H1 (cell line): ENCODE results near the gene DCBLD1. TPM values are rescaled to one million over a fixed set of nuclear protein-coding genes. Genes with fewer than 3 reads are reported as not detected.

Experiments used
- CTCF ChIA-PET: fragments of 300-600 bp; sonication (Branson Sonifier 250); formaldehyde crosslinking; loops from one replicate; lab custom pipeline; 2021; ENCODE audit not compliant: partially characterized antibody; lab: Charles Lee
- POLR2A ChIA-PET: fragments of 300-600 bp; sonication (Branson Sonifier 250); formaldehyde crosslinking; loops from one replicate; lab custom pipeline; 2021; ENCODE audit warnings: inconsistent platforms; ENCODE audit not compliant: partially characterized antibody; lab: Charles Lee
- DNase-seq, 2 experiments: peaks; one replicate each; pipeline versions ENCODE4 v3.0.0 to v3.0.0-alpha.2; 2010 to 2022; ENCODE audit warnings: low spot score in 2 of 2, low read depth in 1 of 2, mixed read lengths in 1 of 2
- FAIRE-seq: peaks from 2 replicates; lab custom pipeline; 2011; peaks lifted over from hg19 to GRCh38; lab: Jason Lieb, UNC
- H2AFZ ChIP-seq: 2 replicates; pipeline ENCODE4 v1.8.1; 2012; ENCODE audit warnings: low read length, inconsistent platforms
- H2AK5ac ChIP-seq: 2 replicates; pipeline ENCODE4 v1.6.1; 2013; ENCODE audit warnings: low read depth, low read length
- H2BK120ac ChIP-seq: replicated peaks from 2 replicates; pipeline ENCODE3; 2013; ENCODE audit warnings: low read depth, low read length, inconsistent platforms
- H2BK12ac ChIP-seq: 2 replicates; pipeline ENCODE4 v1.6.1; 2013; ENCODE audit warnings: low read depth, low read length
- H2BK15ac ChIP-seq: 2 replicates; pipeline ENCODE4 v1.6.1; 2013; ENCODE audit warnings: low read length
- H2BK20ac ChIP-seq: 2 replicates; pipeline ENCODE4 v1.6.1; 2013; ENCODE audit warnings: low read length
- H2BK5ac ChIP-seq: 2 replicates; pipeline ENCODE4 v1.6.1; 2013; ENCODE audit warnings: low read depth, low read length
- H3K14ac ChIP-seq: 2 replicates; pipeline ENCODE4 v1.6.1; 2013; ENCODE audit warnings: inconsistent platforms; ENCODE audit not compliant: insufficient read length
- H3K18ac ChIP-seq: 2 replicates; pipeline ENCODE4 v1.6.1; 2013; ENCODE audit warnings: low read length; ENCODE audit errors: extremely low read depth
- H3K23ac ChIP-seq: 2 replicates; pipeline ENCODE4 v1.6.1; 2013; ENCODE audit warnings: inconsistent platforms; ENCODE audit not compliant: insufficient read length
- H3K23me2 ChIP-seq: 2 replicates; pipeline ENCODE4 v1.6.1; 2013; ENCODE audit warnings: low read depth, low read length
- H3K27ac ChIP-seq: 2 replicates; pipeline ENCODE4 v1.6.1; 2011; ENCODE audit warnings: low read depth, low read length, inconsistent platforms
- H3K27me3 ChIP-seq, 4 experiments: replicated peaks in 1 of 4; 1 replicate in 1 of 4; 2 replicates in 3 of 4; pipeline versions ENCODE4 v1.6.1 to v1.8.1; 2011 to 2013; ENCODE audit warnings: low read length in 3 of 4, mild to moderate bottlenecking in 3 of 4, inconsistent platforms in 2 of 4, mixed read lengths in 2 of 4, moderate library complexity in 1 of 4; ENCODE audit not compliant: control insufficient read depth in 3 of 4, insufficient read depth in 3 of 4; ENCODE audit errors: extremely low read depth in 1 of 4
- H3K36me3 ChIP-seq, 4 experiments: 2 replicates each; pipeline versions ENCODE4 v1.6.1 to v1.8.1; 2011 to 2013; ENCODE audit warnings: mild to moderate bottlenecking in 4 of 4, low read length in 3 of 4, moderate library complexity in 2 of 4, control low read depth in 1 of 4, inconsistent platforms in 1 of 4; ENCODE audit not compliant: insufficient read depth in 4 of 4, control insufficient read depth in 2 of 4
- H3K4ac ChIP-seq: replicated peaks from 2 replicates; pipeline ENCODE3; 2013; ENCODE audit warnings: low read length, low read depth, mixed read lengths, inconsistent platforms; ENCODE audit not compliant: insufficient read length
- H3K4me1 ChIP-seq, 4 experiments: replicated peaks in 1 of 4; 1 replicate in 1 of 4; 2 replicates in 3 of 4; pipeline versions ENCODE4 v1.6.1 to v1.8.1; 2011 to 2013; ENCODE audit warnings: low read length in 3 of 4, inconsistent platforms in 2 of 4, mixed read lengths in 1 of 4; ENCODE audit not compliant: insufficient read depth in 4 of 4, control insufficient read depth in 3 of 4
- H3K4me2 ChIP-seq, 2 experiments: 2 replicates each; pipeline versions ENCODE4 v1.6.1 to v1.8.1; 2011 to 2013; ENCODE audit warnings: low read depth in 2 of 2, low read length in 2 of 2, control low read depth in 1 of 2, inconsistent platforms in 1 of 2, mild to moderate bottlenecking in 1 of 2; ENCODE audit not compliant: insufficient read depth in 1 of 2
- H3K4me3 ChIP-seq, 4 experiments: fragments of 200-600, 300-600 bp in 1 of 4; sonication (generic), shearing (Covaris generic), sonication (Bioruptor Twin) in 1 of 4; 2 replicates each; pipeline versions ENCODE4 v1.5.1 to v1.8.1; 2011 to 2016; ENCODE audit warnings: low read length in 4 of 4, low read depth in 3 of 4, control low read depth in 2 of 4, inconsistent platforms in 2 of 4, mild to moderate bottlenecking in 2 of 4, mixed read lengths in 1 of 4, moderate library complexity in 1 of 4; ENCODE audit not compliant: insufficient read depth in 2 of 4; ENCODE audit errors: extremely low read depth in 1 of 4
- H3K56ac ChIP-seq: replicated peaks from 2 replicates; pipeline ENCODE3; 2013; ENCODE audit warnings: low read depth, mild to moderate bottlenecking, mixed read lengths, low read length, inconsistent platforms; ENCODE audit not compliant: insufficient read length
- H3K79me1 ChIP-seq: 2 replicates; pipeline ENCODE4 v1.6.1; 2013; ENCODE audit warnings: low read depth, low read length, control low read depth
- H3K79me2 ChIP-seq, 2 experiments: 2 replicates each; pipeline versions ENCODE4 v1.6.1 to v1.8.1; 2012 to 2013; ENCODE audit warnings: low read length in 2 of 2, mild to moderate bottlenecking in 2 of 2, inconsistent platforms in 1 of 2; ENCODE audit not compliant: insufficient read depth in 2 of 2, control insufficient read depth in 1 of 2
- H3K9ac ChIP-seq, 4 experiments: replicated peaks in 1 of 4; 1 replicate in 1 of 4; 2 replicates in 3 of 4; pipeline versions ENCODE4 v1.6.1 to v1.8.1; 2011 to 2013; ENCODE audit warnings: low read depth in 3 of 4, low read length in 3 of 4, control low read depth in 2 of 4, mild to moderate bottlenecking in 2 of 4, moderate library complexity in 2 of 4, inconsistent platforms in 1 of 4; ENCODE audit errors: extremely low read depth in 1 of 4
- H3K9me3 ChIP-seq, 2 experiments: 2 replicates each; pipeline versions ENCODE4 v1.6.1 to v1.8.1; 2012 to 2013; ENCODE audit warnings: mild to moderate bottlenecking in 2 of 2, moderate library complexity in 2 of 2, control low read depth in 1 of 2, inconsistent platforms in 1 of 2, low read depth in 1 of 2, low read length in 1 of 2, mixed read lengths in 1 of 2; ENCODE audit not compliant: insufficient read depth in 2 of 2
- H4K20me1 ChIP-seq, 2 experiments: replicated peaks in 1 of 2; 2 replicates each; pipeline versions ENCODE3 to v1.8.1; 2011 to 2013; ENCODE audit warnings: inconsistent platforms in 2 of 2, low read length in 2 of 2, mild to moderate bottlenecking in 1 of 2; ENCODE audit not compliant: insufficient read depth in 2 of 2, control insufficient read depth in 1 of 2
- H4K5ac ChIP-seq: 2 replicates; pipeline ENCODE4 v1.6.1; 2013; ENCODE audit warnings: low read length, low read depth, mixed read lengths, inconsistent platforms; ENCODE audit not compliant: insufficient read length
- H4K8ac ChIP-seq: 2 replicates; pipeline ENCODE4 v1.8.0; 2013; ENCODE audit warnings: mild to moderate bottlenecking, moderate library complexity, low read length, inconsistent platforms; ENCODE audit not compliant: insufficient read depth; ENCODE audit errors: extremely low read depth
- H4K91ac ChIP-seq: replicated peaks from 2 replicates; pipeline ENCODE3; 2013; ENCODE audit warnings: low read length, mixed read lengths, inconsistent platforms; ENCODE audit not compliant: insufficient read length
- CBX8 ChIP-seq: fragments of 300-800, 300-1000 bp; sonication (generic); IDR thresholded peaks from 2 replicates; pipeline ENCODE4 v1.7.1; 2016; ENCODE audit warnings: low read depth, low read length, borderline replicate concordance
- CEBPB ChIP-seq: IDR thresholded peaks from 2 replicates; pipeline ENCODE4 v1.6.1; 2012; ENCODE audit warnings: low read depth, low read length
- KDM5A ChIP-seq: fragments of 200-600 bp; IDR thresholded peaks from 2 replicates; pipeline ENCODE4 v1.7.1; 2012; ENCODE audit warnings: mild to moderate bottlenecking, low read length, inconsistent platforms, mixed read lengths
- NANOG ChIP-seq: IDR thresholded peaks from 2 replicates; pipeline ENCODE4 v1.6.1; 2011; ENCODE audit warnings: low read length, low read depth, mild to moderate bottlenecking, inconsistent platforms; ENCODE audit not compliant: insufficient read depth, poor library complexity, severe bottlenecking
- TBP ChIP-seq: IDR thresholded peaks from 2 replicates; pipeline ENCODE4 v1.6.1; 2011; ENCODE audit warnings: low read depth, low read length, improper control_type of control experiment
- WGBS, 2 experiments: shearing (Covaris generic) in 1 of 2; methylation state at CpG; one replicate each; pipeline versions ENCODE4 v1.1.6 to v1.1.7; 2013 to 2015; ENCODE audit warnings: low lambda C conversion rate in 2 of 2, mixed read lengths in 2 of 2, inconsistent platforms in 1 of 2, low coverage in 1 of 2, missing lambda C conversion rate in 1 of 2; ENCODE audit not compliant: insufficient replicate concordance in 2 of 2, insufficient coverage in 1 of 2, insufficient read length in 1 of 2; ENCODE audit errors: extremely low coverage in 1 of 2, missing lambda C conversion rate in 1 of 2; 5-methylcytosine and 5-hydroxymethylcytosine counted together
- polyA plus RNA-seq, 7 experiments: library from polyadenylated mRNA; depleted of rRNA in 3 of 7; stranded (reverse) in 5 of 7; unstranded in 2 of 7; fragments of >200 nt in 5 of 7; fragments of 200-250 nt in 2 of 7; gene quantifications; 1 replicate in 5 of 7; 2 replicates in 1 of 7; 4 replicates in 1 of 7; pipeline versions ENCODE4 v1.2.1 to v1.2.3, GENCODE V29; 2011 to 2013; ENCODE audit warnings: missing spikeins in 2 of 7, mixed read lengths in 2 of 7
- total RNA-seq: library from RNA; stranded (reverse); fragmentation: NEBNext Ultra II Directional; extraction: Animal tissue kit (Norgen Biotek cat#: 25700); gene quantifications from 2 replicates; pipeline ENCODE4 v1.2.1, GENCODE V29; 2021

The DCBLD1 gene
- total and polyA plus RNA-seq, 2 of the 8 experiments (the other 6 are each of a cell fraction or from before 2014, with no cell fraction given) = 3.9 to 11.2 TPM

GRCh38 chr6:117494694-117495318 lies 12.3 kb downstream of the DCBLD1 start:
- no peak overlapping the region for H2BK5ac ChIP-seq
- H3K36me3 ChIP-seq = no peaks in the 10 kb centered on the region
- no peak overlapping the region for H4K91ac ChIP-seq
- H3K79me2 ChIP-seq = no peaks in the 10 kb centered on the region
- H3K4me1 ChIP-seq = no peaks in the 10 kb centered on the region; a peak in 1 of 7 replicates
- CTCF ChIA-PET = interaction anchor here (0.7 kb wide), 1 partner anchor 745 kb away, joined by 3 read pairs; no protein-coding TSS in a partner anchor
- H4K8ac ChIP-seq = no peak overlapping the region
- H2BK20ac ChIP-seq = no peak overlapping the region
- 90% methylated on average over 3 of the region's 3 CpGs; no CpG with 5 or more reads in 1 of the 2 experiments for WGBS, 2 experiments
- no peak overlapping the region for H3K56ac ChIP-seq
- no peaks in the 10 kb centered on the region for H3K23me2 ChIP-seq
- no peak overlapping the region for H3K4me3 ChIP-seq
- H2BK15ac ChIP-seq = no peak overlapping the region
- no peak overlapping the region; a peak in 1 of 7 replicates for H3K9ac ChIP-seq
- no peak overlapping the region for H3K18ac ChIP-seq
- no peak overlapping the region for H2AFZ ChIP-seq
- H4K5ac ChIP-seq = no peak overlapping the region
- POLR2A ChIA-PET = no interaction called here
- H4K20me1 ChIP-seq = no peaks in the 10 kb centered on the region
- no peak overlapping the region for H3K4me2 ChIP-seq
- DNase-seq (no peak), FAIRE-seq (no peak)
- H3K79me1 ChIP-seq = no peaks in the 10 kb centered on the region
- TF ChIP-seq CEBPB (no peak), NANOG (no peak), CBX8 (no peak), TBP (no peak), KDM5A (no peak)
- no peak overlapping the region for H3K23ac ChIP-seq
- H2AK5ac ChIP-seq = no peak overlapping the region
- H3K4ac ChIP-seq = no peak overlapping the region
- no peak overlapping the region for H2BK120ac ChIP-seq
- H3K14ac ChIP-seq = no peak overlapping the region
- no peaks in the 10 kb centered on the region for H3K9me3 ChIP-seq
- no peaks in the 10 kb centered on the region for H3K27me3 ChIP-seq
- H3K27ac ChIP-seq = no peak overlapping the region
- H2BK12ac ChIP-seq = no peak overlapping the region
